Astrocyte of the cerebellum (primary cell): ENCODE measurements around the gene ZNF77.
"Not testable (repeated sequence)": the region's sequence is repeated elsewhere in the genome, so short reads cannot be mapped to it uniquely, and the experiment has no call there.

Experiments used
- DNase-seq: peaks from one replicate; pipeline ENCODE4 v3.0.0-alpha.2; 2011; ENCODE audit warnings: low read depth
- H3K4me3 ChIP-seq: 2 replicates; pipeline ENCODE4 v1.5.1; 2011; ENCODE audit warnings: mild to moderate bottlenecking, low read depth, low read length, moderate library complexity
- in situ Hi-C: cut with HindIII; loops from 2 replicates; pipeline ENCODE4 v1.10.0; 2017; ENCODE audit warnings: low sequenced_read_pairs
- TF ChIP-seq, protein P1 (sequence below): IDR thresholded peaks from 2 replicates; pipeline ENCODE4 v1.5.1; 2012; ENCODE audit warnings: low read length, low read depth, moderate library complexity, mild to moderate bottlenecking; ENCODE audit errors: missing control alignments

Gene ZNF77

DNA sequence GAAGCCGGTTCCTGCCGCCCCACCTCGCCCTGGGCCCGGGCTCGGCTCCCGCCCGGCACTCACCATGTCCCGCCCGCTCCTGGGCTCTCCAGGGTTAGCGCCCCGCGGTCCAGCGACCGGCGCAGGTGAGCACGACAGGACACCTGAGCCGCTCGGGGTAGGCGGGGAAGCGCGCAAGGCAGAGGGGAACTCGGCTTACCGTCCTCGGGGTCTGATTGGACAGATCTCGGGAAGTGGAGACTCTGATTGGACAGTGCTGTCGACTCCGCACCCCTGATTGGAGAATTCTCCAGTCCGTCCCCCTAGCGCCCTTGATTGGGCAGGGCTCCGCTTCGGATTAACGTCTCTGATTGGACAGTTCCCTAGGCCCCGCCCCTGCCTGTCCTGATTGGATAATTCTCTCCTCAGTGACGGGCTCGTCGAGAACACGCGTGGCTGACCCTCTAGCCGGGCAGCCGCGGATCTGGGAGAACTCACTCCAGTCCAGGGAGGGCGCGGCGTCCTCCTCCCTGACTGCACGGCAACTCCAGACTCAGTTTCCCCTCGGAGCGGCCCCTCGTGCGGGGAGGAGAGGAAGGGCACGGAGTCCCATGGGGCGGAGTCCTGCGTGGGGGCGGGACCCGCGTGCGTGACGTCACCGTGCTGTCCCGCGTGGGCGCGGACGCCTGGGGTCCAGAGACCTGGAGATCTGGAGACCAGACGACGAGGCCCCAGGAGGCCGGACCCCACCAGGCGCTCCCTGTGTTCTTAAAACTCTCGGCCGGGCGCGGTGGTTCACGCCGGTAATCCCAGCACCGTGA lies at the start of gene ZNF77:
ZNF77 (minus strand) TSS at position 197 of the 800 bp plus-strand sequence; CDS start at position 66, 131 bp downstream.
- H3K4me3 ChIP-seq = peak within 1 kb of the TSS; percentile 91
- in situ Hi-C loops = no loop called here
- TF ChIP-seq, protein P1, sequence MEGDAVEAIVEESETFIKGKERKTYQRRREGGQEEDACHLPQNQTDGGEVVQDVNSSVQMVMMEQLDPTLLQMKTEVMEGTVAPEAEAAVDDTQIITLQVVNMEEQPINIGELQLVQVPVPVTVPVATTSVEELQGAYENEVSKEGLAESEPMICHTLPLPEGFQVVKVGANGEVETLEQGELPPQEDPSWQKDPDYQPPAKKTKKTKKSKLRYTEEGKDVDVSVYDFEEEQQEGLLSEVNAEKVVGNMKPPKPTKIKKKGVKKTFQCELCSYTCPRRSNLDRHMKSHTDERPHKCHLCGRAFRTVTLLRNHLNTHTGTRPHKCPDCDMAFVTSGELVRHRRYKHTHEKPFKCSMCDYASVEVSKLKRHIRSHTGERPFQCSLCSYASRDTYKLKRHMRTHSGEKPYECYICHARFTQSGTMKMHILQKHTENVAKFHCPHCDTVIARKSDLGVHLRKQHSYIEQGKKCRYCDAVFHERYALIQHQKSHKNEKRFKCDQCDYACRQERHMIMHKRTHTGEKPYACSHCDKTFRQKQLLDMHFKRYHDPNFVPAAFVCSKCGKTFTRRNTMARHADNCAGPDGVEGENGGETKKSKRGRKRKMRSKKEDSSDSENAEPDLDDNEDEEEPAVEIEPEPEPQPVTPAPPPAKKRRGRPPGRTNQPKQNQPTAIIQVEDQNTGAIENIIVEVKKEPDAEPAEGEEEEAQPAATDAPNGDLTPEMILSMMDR = no peak
- peak; percentile 99 for DNase-seq

DNA sequence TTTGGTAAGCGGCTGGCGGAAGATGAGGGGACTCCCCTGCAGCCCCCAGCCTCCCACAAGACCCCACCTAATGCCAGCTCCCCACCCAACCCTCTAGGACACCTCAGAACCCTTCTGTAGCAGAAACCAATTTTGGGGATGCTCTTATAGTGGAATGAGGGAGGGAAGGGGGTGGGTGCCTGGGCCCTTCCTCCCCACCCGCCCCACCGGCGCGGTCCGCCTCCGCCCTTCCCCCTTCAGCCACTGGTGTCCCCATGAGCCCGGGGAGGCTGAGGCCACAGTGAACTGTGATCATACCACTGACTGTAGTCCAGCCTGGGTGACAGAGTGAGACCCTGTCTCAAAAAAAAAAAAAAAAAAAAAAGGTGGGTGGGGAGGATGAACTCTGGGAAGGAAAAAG lies 48.8 kb upstream of the ZNF77 start:
- TF ChIP-seq, protein P1 = no peak
- no peak for DNase-seq
- in situ Hi-C loops = no loop called here
- H3K4me3 ChIP-seq = no peak overlapping the region

DNA sequence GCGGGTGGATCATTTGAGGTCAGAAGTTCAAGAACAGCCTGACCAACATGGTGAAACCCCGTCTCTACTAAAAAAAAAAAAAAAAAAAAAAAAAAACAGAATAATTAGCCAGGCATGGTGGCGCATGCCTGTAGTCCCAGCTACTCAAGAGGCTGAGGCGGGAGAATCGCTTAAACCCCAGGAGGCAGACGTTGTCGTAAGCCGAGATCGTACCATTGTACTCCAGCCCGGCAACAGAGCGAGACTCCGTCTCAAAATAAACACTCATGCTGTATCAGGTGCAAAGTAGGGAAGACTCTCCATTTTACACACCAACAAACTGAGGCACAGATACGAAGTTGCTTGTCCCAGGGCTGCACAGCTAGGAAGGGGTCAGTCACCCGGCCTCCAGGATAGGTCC lies 48.2 kb upstream of the ZNF77 start:
- no peak for DNase-seq
- TF ChIP-seq, protein P1 = no peak
- in situ Hi-C loops = no loop called here
- H3K4me3 ChIP-seq = no peak overlapping the region

DNA sequence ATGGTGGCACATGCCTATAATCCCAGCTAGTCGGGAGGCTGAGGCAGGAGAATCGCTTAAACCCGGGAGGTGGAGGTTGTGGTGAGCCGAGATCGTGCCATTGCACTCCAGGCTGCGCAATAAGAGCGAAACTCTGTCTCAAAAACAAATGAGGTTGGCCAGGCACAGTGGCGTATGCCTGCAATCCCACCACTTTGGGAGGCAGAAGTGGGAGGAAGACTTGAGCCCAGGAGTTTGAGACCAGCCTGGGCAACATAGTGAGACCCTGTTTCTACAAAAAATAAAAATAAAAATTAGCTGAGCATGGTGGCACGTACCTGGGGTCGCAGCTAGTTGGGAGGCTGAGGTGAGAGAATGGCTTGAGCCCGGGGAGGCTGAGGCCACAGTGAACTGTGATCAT lies 47.6 kb upstream of the ZNF77 start:
- H3K4me3 ChIP-seq, DNase-seq, in situ Hi-C loops: not testable (repeated sequence)

DNA sequence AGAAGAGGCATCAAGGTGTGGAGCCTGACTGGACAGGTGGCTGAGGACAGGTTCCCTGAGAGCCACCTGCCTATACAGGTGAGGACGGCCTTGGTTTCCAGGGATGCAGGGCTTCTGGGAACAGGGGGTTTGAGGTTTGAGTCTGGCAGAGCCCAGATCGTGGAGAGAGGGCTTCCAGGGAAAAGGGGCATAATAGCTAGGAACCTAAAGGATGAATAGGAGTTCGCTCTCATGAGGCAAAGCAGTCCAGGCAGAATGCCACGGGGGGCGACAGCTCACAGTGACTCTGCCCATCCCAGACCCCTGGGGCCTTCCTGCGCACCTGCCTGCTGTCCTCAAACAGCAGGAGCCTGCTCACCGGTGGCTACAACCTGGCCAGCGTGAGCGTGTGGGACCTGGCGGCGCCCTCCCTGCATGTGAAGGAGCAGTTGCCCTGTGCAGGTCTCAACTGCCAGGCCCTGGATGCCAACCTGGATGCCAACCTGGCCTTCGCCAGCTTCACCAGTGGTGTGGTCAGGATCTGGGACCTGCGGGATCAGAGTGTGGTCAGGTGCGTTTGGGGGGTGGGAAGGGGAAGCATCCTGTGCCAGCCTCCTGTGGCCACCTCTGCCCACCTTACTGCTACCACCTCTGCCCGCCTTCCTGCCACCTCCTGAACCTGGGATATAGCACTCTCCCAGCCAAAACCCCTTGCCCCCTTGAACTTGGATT lies 44.6 kb upstream of the ZNF77 start:
- in situ Hi-C loops = no loop called here
- no peak overlapping the region for H3K4me3 ChIP-seq
- DNase-seq = no peak
- TF ChIP-seq, protein P1 = no peak

DNA sequence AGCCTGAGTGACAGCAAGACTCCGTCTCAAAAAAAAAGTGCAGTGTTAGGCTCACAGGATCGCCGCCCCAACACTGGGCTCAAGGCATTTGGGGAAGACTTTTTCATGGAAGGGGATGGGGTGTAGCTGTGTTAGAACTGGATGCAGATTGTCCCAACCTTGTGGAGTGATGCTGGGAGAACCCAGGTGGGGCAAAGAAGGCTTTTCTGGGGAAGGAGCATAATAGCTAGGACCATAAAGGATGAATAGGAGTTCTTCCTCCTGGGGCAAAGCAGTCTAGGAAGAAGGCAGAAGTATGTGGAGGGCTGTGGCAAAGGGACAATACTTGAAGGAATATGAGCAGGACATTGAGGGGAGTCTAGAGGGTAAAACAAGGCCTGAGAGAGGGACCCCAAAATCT lies 43.8 kb upstream of the ZNF77 start:
- in situ Hi-C loops = no loop called here
- DNase-seq = no peak
- TF ChIP-seq, protein P1 = no peak
- no peak overlapping the region for H3K4me3 ChIP-seq

DNA sequence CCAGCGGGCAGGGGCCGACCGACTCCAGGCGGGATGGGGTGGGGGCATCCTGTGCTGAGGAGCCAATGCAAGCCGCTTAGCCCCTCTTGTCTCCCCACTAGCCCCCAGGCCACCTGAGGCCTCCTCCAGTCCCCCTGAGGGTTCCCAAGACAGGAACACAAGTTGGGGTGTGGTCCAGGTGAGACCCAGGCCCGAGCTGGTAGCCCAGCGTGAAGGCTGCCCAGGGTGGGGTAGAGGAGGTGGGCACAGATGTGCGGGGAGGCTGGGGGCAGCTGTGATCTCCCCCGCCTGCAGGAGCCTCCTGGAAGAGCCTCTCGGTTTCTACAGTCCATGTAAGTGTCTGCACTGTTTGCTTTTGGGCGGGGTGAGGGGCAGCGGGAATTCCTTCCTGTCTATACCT lies 43.0 kb upstream of the ZNF77 start:
- TF ChIP-seq, protein P1 = no peak
- H3K4me3 ChIP-seq = no peak overlapping the region
- in situ Hi-C loops = no loop called here
- DNase-seq = no peak
